ENCODE measurements around the gene PEPD.

The PEPD gene

GRCh38 chr19:33414667-33415605 is 106.7 kb downstream of the PEPD start:
- Histone ChIP-seq H3K27ac (replicated peaks) (no peak overlapping the region), H3K27me3 (ENCODE audit: insufficient read depth, poor library complexity, severe bottlenecking) (no peaks in the 10 kb centered on the region), H3K4me3 (replicated peaks; ENCODE audit: insufficient read depth, low read length) (no peak overlapping the region)
- TF ChIP-seq CTCF (IDR thresholded peaks at IDR 0.05; ENCODE audit: insufficient read depth, low read length) (no peak), REST (IDR thresholded peaks at IDR 0.05; ENCODE audit: insufficient replicate concordance, low read depth) (no peak), POLR2AphosphoS5 (IDR thresholded peaks at IDR 0.05; ENCODE audit: low read depth) (no peak), GABPA (IDR thresholded peaks at IDR 0.05; ENCODE audit: low read depth) (no peak), SPI1 (IDR thresholded peaks at IDR 0.05; ENCODE audit: borderline replicate concordance, low read depth) (no peak)
- no peak for DNase-seq (ENCODE audit: low read depth in 1 of 2, low spot score in 1 of 2)

- no peaks in the 10 kb centered on the region for H3K27me3 ChIP-seq (ENCODE audit: insufficient read depth, poor library complexity, severe bottlenecking)
- H3K27ac ChIP-seq (replicated peaks) = no peak overlapping the region
- no peak overlapping the region for H3K4me3 ChIP-seq (replicated peaks; ENCODE audit: insufficient read depth, low read length)
- DNase-seq (ENCODE audit: low read depth in 1 of 2, low spot score in 1 of 2) = no peak
- TF ChIP-seq SPI1 (IDR thresholded peaks at IDR 0.05; ENCODE audit: borderline replicate concordance, low read depth) (no peak), GABPA (IDR thresholded peaks at IDR 0.05; ENCODE audit: low read depth) (no peak), CTCF (IDR thresholded peaks at IDR 0.05; ENCODE audit: insufficient read depth, low read length) (no peak), POLR2AphosphoS5 (IDR thresholded peaks at IDR 0.05; ENCODE audit: low read depth) (no peak), REST (IDR thresholded peaks at IDR 0.05; ENCODE audit: insufficient replicate concordance, low read depth) (no peak)
Observed at GRCh38 chr19:33413868-33414666, 107.5 kb downstream of the PEPD start.

GRCh38 chr19:33413426-33413725 is 108.2 kb downstream of the PEPD start:
- DNase-seq (ENCODE audit: low read depth in 1 of 2, low spot score in 1 of 2) = no peak
- Histone ChIP-seq H3K27ac (replicated peaks) (no peak overlapping the region), H3K27me3 (ENCODE audit: insufficient read depth, poor library complexity, severe bottlenecking) (no peaks in the 10 kb centered on the region), H3K4me3 (replicated peaks; ENCODE audit: insufficient read depth, low read length) (no peak overlapping the region)
- no peak for TF ChIP-seq GABPA (IDR thresholded peaks at IDR 0.05; ENCODE audit: low read depth)
- no peak for TF ChIP-seq CTCF (IDR thresholded peaks at IDR 0.05; ENCODE audit: insufficient read depth, low read length)
- no peak for TF ChIP-seq SPI1 (IDR thresholded peaks at IDR 0.05; ENCODE audit: borderline replicate concordance, low read depth)
- no peak for TF ChIP-seq POLR2AphosphoS5 (IDR thresholded peaks at IDR 0.05; ENCODE audit: low read depth)
- TF ChIP-seq REST (IDR thresholded peaks at IDR 0.05; ENCODE audit: insufficient replicate concordance, low read depth) = no peak

Data from HL-60 (cell line).